Aorta (tissue), 5 donors: ENCODE results near the gene EIF2B5. TPM values are rescaled to one million over a fixed set of nuclear protein-coding genes. Genes with fewer than 3 reads are reported as not detected.

Experiments used
- ATAC-seq: fragments of 200-7000 bp; cut with Tn5 transposase; one replicate; pipeline ENCODE4 v1.9.1; 2022; ENCODE audit warnings: moderate library complexity; ENCODE audit not compliant: low FRiP score
- DNase-seq, 2 donors: peaks; one replicate each; pipeline ENCODE4 v3.0.0-alpha.2; 2020
- H3K27ac ChIP-seq, 2 donors: one replicate each; pipeline ENCODE4 v1.5.1; 2013; ENCODE audit warnings: low read length in 2 of 2, mild to moderate bottlenecking in 2 of 2, moderate library complexity in 2 of 2, control low read depth in 1 of 2, inconsistent platforms in 1 of 2, low read depth in 1 of 2
- H3K27me3 ChIP-seq, 2 donors: one replicate each; pipeline ENCODE4 v1.6.1; 2013; ENCODE audit warnings: control low read depth in 1 of 2, low read length in 1 of 2, mild to moderate bottlenecking in 1 of 2, moderate library complexity in 1 of 2; ENCODE audit not compliant: insufficient read depth in 2 of 2, control insufficient read depth in 1 of 2
- H3K36me3 ChIP-seq, 2 donors: one replicate each; pipeline ENCODE4 v1.6.1; 2013; ENCODE audit warnings: control low read depth in 1 of 2, low read length in 1 of 2, mild to moderate bottlenecking in 1 of 2; ENCODE audit not compliant: insufficient read depth in 2 of 2, control insufficient read depth in 1 of 2
- H3K4me1 ChIP-seq, 2 donors: one replicate each; pipeline ENCODE4 v1.6.1; 2013; ENCODE audit warnings: low read length in 2 of 2, control low read depth in 1 of 2, mild to moderate bottlenecking in 1 of 2, moderate library complexity in 1 of 2; ENCODE audit not compliant: insufficient read depth in 2 of 2, control insufficient read depth in 1 of 2
- H3K4me3 ChIP-seq, 2 donors: one replicate each; pipeline ENCODE4 v1.5.1; 2013; ENCODE audit warnings: low read length in 2 of 2, control low read depth in 1 of 2, mild to moderate bottlenecking in 1 of 2
- H3K9me3 ChIP-seq: one replicate; pipeline ENCODE4 v1.6.1; 2013; ENCODE audit warnings: mild to moderate bottlenecking, low read length; ENCODE audit not compliant: control insufficient read depth
- WGBS, 2 donors: extraction: QIAGEN DNeasy Blood & Tissue Kit; methylation state at CpG; one replicate each; pipeline ENCODE4 v1.1.7; 2013; 5-methylcytosine and 5-hydroxymethylcytosine counted together
- intact Hi-C, 2 donors: fragments of 100-400 bp; cut with DNase I; formaldehyde crosslinking; loops; one replicate each; pipeline versions ENCODE4 v1.14.2 to v1.15.0; 2022
- polyA plus RNA-seq, 2 donors: library from polyadenylated mRNA; stranded (reverse); fragments of 200-250 nt; gene quantifications; one replicate each; pipeline ENCODE4 v1.2.3, GENCODE V29; 2013
- total RNA-seq, 2 donors: library from RNA; stranded (reverse); fragmentation: NEBNext Ultra II Directional; extraction: Animal tissue kit (Norgen Biotek cat#: 25700); gene quantifications; one replicate each; pipeline ENCODE4 v1.2.1, GENCODE V29; 2021
- donor health status: healthy with polysubstance abuse.
- donor health status: Bipolar disorder and iron deficiency.
- donor health status: DM: no; HTN: no; CAD: no.
- donor health status: DM: no; HTN: no; CAD: no.
- donor health status: DM: yes; HTN: yes; CAD: no.

Gene EIF2B5
- total and polyA plus RNA-seq, 4 donors: 24.3 to 53.1 (median 32.5) TPM

DNA sequence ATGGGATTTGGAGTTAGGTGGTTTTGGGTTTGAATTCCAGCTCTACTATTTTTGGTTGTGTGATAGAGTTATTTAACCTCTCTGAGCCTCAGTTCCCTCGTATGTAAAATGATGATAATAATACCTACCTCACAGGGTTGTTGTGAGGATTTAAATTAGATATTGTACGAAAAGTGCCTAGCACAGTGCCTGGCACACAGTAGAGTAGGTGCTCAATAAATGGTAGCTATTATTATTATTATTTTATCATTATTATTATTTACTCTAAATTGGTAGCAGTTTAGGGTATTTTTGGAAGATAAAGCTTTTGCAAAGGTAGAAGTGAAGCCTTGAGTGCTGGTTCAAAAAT, 38.2 kb downstream of the EIF2B5 start:
- no peaks in the 10 kb centered on the region for H3K9me3 ChIP-seq
- H3K4me3 ChIP-seq: no peak overlapping the region
- no peak for ATAC-seq
- H3K4me1 ChIP-seq: no peaks in the 10 kb centered on the region
- H3K27me3 ChIP-seq: no peaks in the 10 kb centered on the region
- intact Hi-C loops: no loop called here
- 81 to 88% methylated on average over 2 of the region's 2 CpGs for WGBS, 2 donors
- H3K36me3 ChIP-seq: peaks cover 3 to 5% of the 10 kb centered on the region in 2 donors
- no peak for DNase-seq
- no peak overlapping the region for H3K27ac ChIP-seq

DNA sequence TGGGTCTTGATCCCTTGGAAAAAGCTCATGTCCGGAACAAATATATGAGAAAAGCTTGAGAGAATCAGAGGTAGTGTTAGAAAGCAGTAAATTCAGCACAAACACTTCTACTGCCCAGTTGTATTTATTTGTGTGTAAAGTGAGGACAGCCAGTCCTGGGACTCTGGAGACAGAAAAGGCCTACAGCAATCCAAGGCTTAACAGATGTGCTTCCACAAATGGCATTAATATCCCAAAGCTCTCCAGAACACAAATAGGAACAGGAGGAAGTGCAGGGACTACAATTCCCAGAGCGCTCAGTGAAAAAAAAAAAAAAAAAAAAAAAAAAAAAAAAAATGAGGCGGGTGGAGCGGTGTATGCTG, 39.1 kb downstream of the EIF2B5 start:
- H3K27ac ChIP-seq: no peak overlapping the region
- no peaks in the 10 kb centered on the region for H3K27me3 ChIP-seq
- peaks cover 3 to 11% of the 10 kb centered on the region in 2 donors for H3K36me3 ChIP-seq
- no peaks in the 10 kb centered on the region for H3K9me3 ChIP-seq
- ATAC-seq (no peak), DNase-seq (no peak)
- intact Hi-C loops: no loop called here
- 16 to 17% methylated on average over 4 of the region's 4 CpGs for WGBS, 2 donors
- no peaks in the 10 kb centered on the region for H3K4me1 ChIP-seq
- H3K4me3 ChIP-seq: no peak overlapping the region

DNA sequence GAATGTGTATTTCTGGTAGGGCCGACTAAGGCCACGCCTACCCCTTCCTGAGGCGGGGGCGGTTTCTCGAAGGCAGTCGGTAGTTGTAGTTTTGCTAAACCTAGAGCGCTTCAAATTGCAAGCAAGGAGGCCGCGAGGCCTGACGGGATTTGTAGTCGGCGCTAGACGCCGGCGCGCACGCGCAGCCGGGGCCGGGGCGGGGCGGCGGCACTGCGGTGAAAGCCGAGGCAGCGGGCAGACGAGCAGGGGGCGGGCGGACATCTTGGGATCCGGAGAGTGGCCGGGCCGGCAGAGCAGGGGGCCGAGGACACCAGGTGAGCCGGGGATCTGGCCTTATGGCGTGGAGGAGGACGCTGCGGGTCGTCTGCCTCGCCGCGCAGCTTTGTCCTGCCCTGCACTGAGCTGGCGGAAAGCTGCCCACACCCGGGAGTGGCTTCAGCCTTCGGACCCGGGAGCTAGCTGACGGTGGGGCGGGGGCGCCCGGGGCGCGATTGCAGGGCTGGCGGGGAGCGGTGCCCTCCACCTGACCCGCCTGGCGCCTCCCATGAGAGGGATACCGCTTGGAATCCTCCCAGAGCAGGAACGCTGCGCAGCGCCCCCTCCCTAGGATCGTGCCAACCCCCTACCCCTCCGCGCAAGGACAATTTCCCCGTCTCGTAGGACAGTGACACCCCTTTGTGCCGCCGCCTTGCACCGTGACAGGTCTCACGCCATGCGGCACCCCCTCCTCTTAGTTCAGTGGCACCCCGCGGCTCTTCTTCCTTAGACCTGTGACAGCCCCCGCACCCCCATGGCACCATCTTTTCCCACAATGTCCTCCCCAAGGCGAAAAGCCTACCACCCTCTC, 39.7 kb downstream of the EIF2B5 start, which contains the start of gene AP2M1:
TSS of gene AP2M1 (plus strand) at position 210 of the 847 bp plus-strand sequence. CDS start 2,139 bp downstream, outside the sequence.
- intact Hi-C loops: loop anchor here in 1 of 2 donors (5.0 kb wide), 1 partner anchor 72 kb away; the partner anchor contains the start of genes ALG3 and EEF1AKMT4
- Histone ChIP-seq H3K9me3 (no peaks in the 10 kb centered on the region), H3K36me3 (peaks cover 3 to 11% of the 10 kb centered on the region in 2 donors), H3K27ac (peak within 1 kb of the TSS in 1 of 2 donors; percentile 74), H3K4me1 (no peaks in the 10 kb centered on the region), H3K27me3 (no peaks in the 10 kb centered on the region), H3K4me3 (peak within 1 kb of the TSS; percentile 76 to 93)
- ATAC-seq (peak; percentile 96), DNase-seq (peak; percentile 99)
- WGBS, 2 donors: 0% methylated on average over 54 to 73 of the region's 73 CpGs

DNA sequence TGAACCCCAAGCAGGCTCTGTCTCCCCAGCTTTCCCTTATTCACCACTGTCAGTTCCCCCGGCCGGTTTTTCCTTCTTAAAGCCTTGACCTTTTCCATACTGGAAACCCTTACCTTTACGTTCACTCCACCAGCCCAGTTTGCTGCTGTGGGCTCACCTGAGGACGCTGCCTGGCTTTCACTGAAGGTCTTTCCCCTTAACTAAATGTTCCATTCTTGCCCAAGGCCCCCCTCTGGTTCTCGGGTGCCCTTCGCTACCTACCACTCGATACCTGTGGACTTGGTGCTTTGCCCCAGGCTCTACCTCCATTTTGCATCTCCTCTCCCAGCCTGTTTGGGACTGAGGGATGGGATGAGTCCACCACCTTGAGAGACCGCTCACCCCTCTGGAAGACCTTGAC, 40.3 kb downstream of the EIF2B5 start:
- Histone ChIP-seq H3K4me1 (no peaks in the 10 kb centered on the region), H3K4me3 (peak overlapping the region; percentile 76 to 93), H3K27ac (peak overlapping the region in 1 of 2 donors; percentile 74), H3K9me3 (no peaks in the 10 kb centered on the region), H3K36me3 (peaks cover 3 to 13% of the 10 kb centered on the region in 2 donors), H3K27me3 (no peaks in the 10 kb centered on the region)
- intact Hi-C loops: loop anchor here in 1 of 2 donors (5.0 kb wide), 1 partner anchor 72 kb away; the partner anchor contains the start of genes ALG3 and EEF1AKMT4
- no peak for ATAC-seq
- DNase-seq: no peak
- 15 to 17% methylated on average over 8 of the region's 8 CpGs for WGBS, 2 donors

DNA sequence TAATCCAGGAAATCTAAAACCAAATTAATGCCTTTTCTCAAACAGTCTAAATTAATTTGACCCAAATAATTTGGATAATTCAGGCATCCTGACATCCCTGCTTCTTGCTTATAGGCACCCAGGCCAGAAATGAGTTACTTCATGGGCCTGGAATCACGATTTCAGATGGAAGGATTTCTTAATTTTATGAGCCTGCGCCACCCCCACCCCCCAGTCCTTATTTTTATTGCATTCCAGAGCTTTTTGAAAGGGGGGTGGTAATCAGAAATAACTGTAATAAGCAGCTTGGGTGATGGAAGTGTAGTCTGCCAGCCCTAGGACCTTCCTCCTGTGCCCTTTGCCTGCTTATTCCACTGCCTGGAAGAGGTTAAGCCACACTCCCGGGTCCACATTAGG, 40.8 kb downstream of the EIF2B5 start:
- 14 to 15% methylated on average over 3 of the region's 3 CpGs for WGBS, 2 donors
- H3K4me1 ChIP-seq: no peaks in the 10 kb centered on the region

DNA sequence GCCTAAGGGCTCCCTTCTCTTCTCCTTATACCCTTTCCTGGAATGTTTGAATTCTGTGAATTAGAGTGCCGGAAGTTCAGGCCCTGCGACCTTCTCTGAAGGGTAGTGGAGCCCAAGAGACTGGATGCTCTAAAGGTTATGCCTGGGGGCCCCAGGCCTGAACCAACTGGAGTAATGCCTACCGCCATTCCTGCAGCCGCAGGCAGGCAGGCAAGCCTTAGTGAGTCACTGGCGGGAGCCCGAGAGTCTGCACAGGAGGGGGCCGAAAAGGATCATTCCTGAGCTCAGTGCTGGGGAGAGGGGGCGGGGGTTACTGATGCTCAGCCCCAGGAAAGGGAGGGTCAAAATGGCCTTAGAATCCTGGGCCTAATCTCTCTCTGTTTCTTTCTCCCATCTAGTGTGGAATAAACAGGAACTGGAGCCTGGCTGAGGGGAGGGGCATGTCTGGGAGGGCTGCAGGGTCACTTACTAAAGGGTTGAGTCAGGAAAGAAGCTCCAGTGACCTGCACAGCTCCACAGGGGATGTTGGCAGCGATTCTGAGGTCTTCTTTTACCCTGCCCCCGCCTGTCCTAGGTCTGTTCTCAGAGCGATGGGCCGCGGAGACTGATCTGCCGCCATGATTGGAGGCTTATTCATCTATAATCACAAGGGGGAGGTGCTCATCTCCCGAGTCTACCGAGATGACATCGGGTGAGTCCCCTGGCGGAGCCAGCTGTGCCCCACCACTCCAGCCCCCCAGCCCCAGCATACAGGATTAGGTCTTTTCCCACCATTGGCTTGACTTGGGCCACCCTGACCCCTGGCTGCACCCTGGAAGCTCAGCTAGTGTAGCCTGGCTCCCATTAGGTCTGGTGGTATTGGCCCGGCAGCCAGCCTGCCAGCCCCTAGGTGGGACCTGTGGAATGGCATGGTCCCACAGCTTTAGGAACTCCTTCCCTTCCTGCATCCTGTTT, 41.5 kb downstream of the EIF2B5 start:
- DNase-seq (peak; percentile 86 to 91), ATAC-seq (peak; percentile 72)
- intact Hi-C loops: loop anchor here in 1 of 2 donors (5.0 kb wide), 1 partner anchor 71 kb away; the partner anchor contains the start of genes ALG3 and EEF1AKMT4
- H3K4me1 ChIP-seq: no peaks in the 10 kb centered on the region
- peak overlapping the region; percentile 71 to 93 for H3K4me3 ChIP-seq
- no peaks in the 10 kb centered on the region for H3K27me3 ChIP-seq
- H3K27ac ChIP-seq: peak overlapping the region; percentile 4 to 72
- H3K9me3 ChIP-seq: no peaks in the 10 kb centered on the region
- 23 to 32% methylated on average over 19 of the region's 19 CpGs for WGBS, 2 donors
- peaks cover 3 to 21% of the 10 kb centered on the region in 2 donors for H3K36me3 ChIP-seq

More for the DNA sequence above, 40.8 kb downstream of the EIF2B5 start:
- H3K9me3 ChIP-seq: no peaks in the 10 kb centered on the region
- intact Hi-C loops: loop anchor here in 1 of 2 donors (5.0 kb wide), 1 partner anchor 71 kb away; the partner anchor contains the start of genes ALG3 and EEF1AKMT4
- peak overlapping the region in 1 of 2 donors; percentile 72 for H3K27ac ChIP-seq
- H3K27me3 ChIP-seq: no peaks in the 10 kb centered on the region
- H3K36me3 ChIP-seq: peaks cover 3 to 16% of the 10 kb centered on the region in 2 donors
- DNase-seq (peak in 1 of 2 donors; percentile 5), ATAC-seq (no peak)
- H3K4me3 ChIP-seq: peak overlapping the region; percentile 71 to 93

DNA sequence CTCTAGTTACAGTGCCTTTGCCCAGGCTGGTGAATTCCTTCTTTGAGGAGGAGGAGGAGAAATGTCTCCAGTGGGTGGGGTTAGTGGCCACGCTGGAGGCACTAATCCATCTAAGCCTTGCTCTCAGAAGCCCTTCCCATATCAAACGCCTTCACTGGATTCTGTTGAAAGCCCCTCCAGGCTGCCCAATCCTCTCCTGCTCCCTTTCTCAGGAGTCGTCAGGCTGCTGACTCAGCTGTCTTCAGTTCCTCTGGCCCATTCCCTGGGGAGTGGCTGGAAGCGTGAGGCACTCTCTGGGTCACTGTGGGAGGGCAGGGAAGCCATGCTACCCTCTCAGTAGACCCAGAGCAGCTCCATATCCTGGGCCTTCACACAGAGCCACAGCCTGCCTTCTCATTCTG, 42.2 kb downstream of the EIF2B5 start:
- Histone ChIP-seq H3K27me3 (no peaks in the 10 kb centered on the region), H3K4me1 (no peaks in the 10 kb centered on the region), H3K36me3 (peaks cover 0 to 27% of the 10 kb centered on the region in 2 donors), H3K4me3 (no peak overlapping the region), H3K27ac (peak overlapping the region; percentile 4 to 28), H3K9me3 (no peaks in the 10 kb centered on the region)
- intact Hi-C loops: loop anchor here in 1 of 2 donors (5.0 kb wide), 1 partner anchor 70 kb away; the partner anchor contains the start of genes ALG3 and EEF1AKMT4
- DNase-seq (peak; percentile 63 to 76), ATAC-seq (no peak)
- WGBS, 2 donors: 11 to 17% methylated on average over 4 of the region's 4 CpGs

DNA sequence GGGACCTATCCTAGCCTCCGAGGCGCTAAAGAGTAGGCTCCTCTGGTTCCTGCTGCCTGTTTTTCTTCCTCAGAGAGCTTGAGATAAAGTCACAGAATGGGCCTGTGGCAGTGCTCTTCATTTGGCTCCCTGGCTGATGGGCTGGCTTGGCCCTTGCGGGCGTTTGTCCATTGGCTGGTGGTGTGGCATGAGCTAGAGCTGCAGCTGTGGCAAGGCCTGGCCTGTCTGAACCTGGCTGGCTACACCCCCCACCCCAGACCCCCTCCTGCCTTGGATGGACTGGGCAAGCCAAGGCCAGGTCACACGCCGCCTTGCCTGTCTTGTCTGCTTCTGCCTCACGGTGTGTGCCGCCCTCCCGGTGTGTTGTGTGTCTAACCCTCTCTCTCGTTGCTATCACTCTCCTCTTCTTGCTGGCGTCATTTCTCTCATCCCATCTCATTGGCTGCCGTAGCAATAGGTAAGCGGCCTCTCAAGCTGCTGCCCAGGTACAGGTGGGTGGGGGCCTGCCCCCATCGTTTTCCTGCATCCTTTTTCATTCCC, 42.7 kb downstream of the EIF2B5 start:
- Histone ChIP-seq H3K27ac (no peak overlapping the region), H3K27me3 (no peaks in the 10 kb centered on the region), H3K4me1 (no peaks in the 10 kb centered on the region), H3K4me3 (no peak overlapping the region), H3K9me3 (no peaks in the 10 kb centered on the region), H3K36me3 (peaks cover 0 to 30% of the 10 kb centered on the region in 2 donors)
- ATAC-seq (no peak), DNase-seq (peak in 1 of 2 donors; percentile 68)
- intact Hi-C loops: loop anchor here in 1 of 2 donors (5.0 kb wide), 1 partner anchor 69 kb away; the partner anchor contains the start of genes ALG3 and EEF1AKMT4
- 86% methylated on average over 14 of the region's 14 CpGs for WGBS, 2 donors
